ENCODE results near the gene CD72. TPM values are rescaled to one million over a fixed set of nuclear protein-coding genes. Genes with fewer than 3 reads are reported as not detected.

CD72 gene
- total RNA-seq, 1 experiment from 2014 or later = 0.15 TPM

DNA sequence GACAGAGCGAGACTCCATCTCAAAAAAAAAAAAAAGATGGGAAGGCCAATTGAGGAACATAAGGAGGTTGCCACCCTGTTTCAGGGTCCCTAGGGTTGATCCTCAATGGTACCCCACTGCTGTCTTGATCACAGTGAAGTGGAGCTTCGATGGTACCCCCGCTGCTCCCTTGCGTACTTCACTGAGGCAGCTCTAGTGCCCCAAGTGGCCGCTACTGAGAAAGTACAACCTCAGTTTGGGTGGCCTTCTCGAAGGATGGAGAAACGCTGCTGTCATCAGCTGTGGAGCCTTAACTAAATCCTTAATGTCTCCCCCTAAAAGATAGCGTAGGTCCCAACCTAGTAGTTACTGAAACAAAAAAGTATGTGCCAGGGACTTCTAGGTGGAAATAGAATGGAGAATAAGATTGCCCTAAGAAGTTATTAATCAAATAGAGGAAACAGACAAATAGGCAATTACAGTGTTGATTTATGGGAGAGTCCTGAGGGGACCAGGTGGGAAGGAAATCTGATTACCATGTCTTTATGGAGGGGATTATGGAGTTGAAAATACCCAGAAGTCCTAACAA is 6.9 kb downstream of the CD72 start:
- no peaks in the 10 kb centered on the region; the same call in 1 of the 2 replicates for H3K36me3 ChIP-seq (ENCODE audit: low read depth, low read length)
- H3K27me3 ChIP-seq (ENCODE audit: low read length) = no peaks in the 10 kb centered on the region
- H3K9me2 ChIP-seq (replicated peaks; ENCODE audit: low read length) = no peaks in the 10 kb centered on the region
- no peaks in the 10 kb centered on the region for H3K9me3 ChIP-seq (ENCODE audit: low read length)
- H3K4me2 ChIP-seq (ENCODE audit: low read length) = no peak overlapping the region
- CTCF ChIA-PET = no interaction called here
- H3K27ac ChIP-seq (ENCODE audit: low read length) = no peak overlapping the region
- H4K20me1 ChIP-seq (ENCODE audit: low read length) = no peaks in the 10 kb centered on the region
- no peak overlapping the region for H3K9ac ChIP-seq (ENCODE audit: low read length)
- no peak overlapping the region for H3K4me3 ChIP-seq (ENCODE audit: low read length)
- peaks cover 7% of the 10 kb centered on the region for H3K79me2 ChIP-seq (ENCODE audit: low read length)
- TF ChIP-seq EZH2phosphoT487 (IDR thresholded peaks at IDR 0.05; ENCODE audit: borderline replicate concordance, low read length) = no peak
- TF ChIP-seq, protein P1, sequence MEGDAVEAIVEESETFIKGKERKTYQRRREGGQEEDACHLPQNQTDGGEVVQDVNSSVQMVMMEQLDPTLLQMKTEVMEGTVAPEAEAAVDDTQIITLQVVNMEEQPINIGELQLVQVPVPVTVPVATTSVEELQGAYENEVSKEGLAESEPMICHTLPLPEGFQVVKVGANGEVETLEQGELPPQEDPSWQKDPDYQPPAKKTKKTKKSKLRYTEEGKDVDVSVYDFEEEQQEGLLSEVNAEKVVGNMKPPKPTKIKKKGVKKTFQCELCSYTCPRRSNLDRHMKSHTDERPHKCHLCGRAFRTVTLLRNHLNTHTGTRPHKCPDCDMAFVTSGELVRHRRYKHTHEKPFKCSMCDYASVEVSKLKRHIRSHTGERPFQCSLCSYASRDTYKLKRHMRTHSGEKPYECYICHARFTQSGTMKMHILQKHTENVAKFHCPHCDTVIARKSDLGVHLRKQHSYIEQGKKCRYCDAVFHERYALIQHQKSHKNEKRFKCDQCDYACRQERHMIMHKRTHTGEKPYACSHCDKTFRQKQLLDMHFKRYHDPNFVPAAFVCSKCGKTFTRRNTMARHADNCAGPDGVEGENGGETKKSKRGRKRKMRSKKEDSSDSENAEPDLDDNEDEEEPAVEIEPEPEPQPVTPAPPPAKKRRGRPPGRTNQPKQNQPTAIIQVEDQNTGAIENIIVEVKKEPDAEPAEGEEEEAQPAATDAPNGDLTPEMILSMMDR (conservative IDR thresholded peaks at IDR 0.05; ENCODE audit: low read depth, low read length) = peak; percentile 58
- no peak for TF ChIP-seq EZH2 (IDR thresholded peaks at IDR 0.05; ENCODE audit: low read length, unreplicated experiment)
- H3K4me1 ChIP-seq (ENCODE audit: insufficient read depth, low read length) = peaks cover 8% of the 10 kb centered on the region; the same call in 1 of the 2 replicates
- intact Hi-C loops (cut with micrococcal nuclease) = no loop called here
- no TSS peak for BruUV-seq (replicated peaks)
- POLR2A ChIA-PET (ENCODE audit: unreplicated experiment) = no interaction called here
- DNase-seq (peak; percentile 47), ATAC-seq (peak; percentile 58)
- no peaks in the 10 kb centered on the region for H3F3A ChIP-seq (ENCODE audit: low read length, unreplicated experiment)
- H2AFZ ChIP-seq (ENCODE audit: low read length) = no peak overlapping the region

DNA sequence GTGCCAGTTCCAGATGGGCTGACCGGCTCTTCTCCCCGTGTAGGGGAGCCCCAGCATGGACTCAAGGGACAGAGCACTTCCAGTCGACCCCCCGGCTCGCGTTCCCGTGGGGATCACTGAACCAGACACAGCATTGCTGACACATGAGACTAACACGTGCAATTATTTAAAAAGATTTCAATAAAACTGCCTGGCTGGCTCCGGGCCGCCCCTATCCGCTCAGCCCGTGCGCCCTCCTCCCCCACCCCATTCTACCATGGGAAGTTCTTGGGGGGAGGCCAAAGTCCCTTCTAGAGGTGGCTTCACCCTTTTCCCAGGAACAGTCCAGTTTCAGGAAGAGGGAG is 8.4 kb downstream of the CD72 start:
- H3K79me2 ChIP-seq (ENCODE audit: low read length) = peaks cover 14% of the 10 kb centered on the region
- H3F3A ChIP-seq (ENCODE audit: low read length, unreplicated experiment) = no peaks in the 10 kb centered on the region
- intact Hi-C loops (cut with micrococcal nuclease) = no loop called here
- no peaks in the 10 kb centered on the region for H4K20me1 ChIP-seq (ENCODE audit: low read length)
- H3K27ac ChIP-seq (ENCODE audit: low read length) = no peak overlapping the region
- no peak for TF ChIP-seq EZH2phosphoT487 (IDR thresholded peaks at IDR 0.05; ENCODE audit: borderline replicate concordance, low read length)
- no peak for TF ChIP-seq EZH2 (IDR thresholded peaks at IDR 0.05; ENCODE audit: low read length, unreplicated experiment)
- TF ChIP-seq, protein P1 (conservative IDR thresholded peaks at IDR 0.05; ENCODE audit: low read depth, low read length) = no peak
- H3K4me3 ChIP-seq (ENCODE audit: low read length) = no peak overlapping the region
- POLR2A ChIA-PET (ENCODE audit: unreplicated experiment) = no interaction called here
- ATAC-seq (no peak), DNase-seq (no peak)
- no peaks in the 10 kb centered on the region for H3K9me3 ChIP-seq (ENCODE audit: low read length)
- H3K4me1 ChIP-seq (ENCODE audit: insufficient read depth, low read length) = peaks cover 8% of the 10 kb centered on the region; the same call in 1 of the 2 replicates
- H3K4me2 ChIP-seq (ENCODE audit: low read length) = no peak overlapping the region
- H3K9me2 ChIP-seq (replicated peaks; ENCODE audit: low read length) = no peaks in the 10 kb centered on the region
- no peak overlapping the region for H2AFZ ChIP-seq (ENCODE audit: low read length)
- H3K27me3 ChIP-seq (ENCODE audit: low read length) = no peaks in the 10 kb centered on the region
- BruUV-seq (replicated peaks) = no TSS peak
- no peak overlapping the region for H3K9ac ChIP-seq (ENCODE audit: low read length)
- CTCF ChIA-PET = no interaction called here
- H3K36me3 ChIP-seq (ENCODE audit: low read depth, low read length) = no peaks in the 10 kb centered on the region; the same call in 1 of the 2 replicates

DNA sequence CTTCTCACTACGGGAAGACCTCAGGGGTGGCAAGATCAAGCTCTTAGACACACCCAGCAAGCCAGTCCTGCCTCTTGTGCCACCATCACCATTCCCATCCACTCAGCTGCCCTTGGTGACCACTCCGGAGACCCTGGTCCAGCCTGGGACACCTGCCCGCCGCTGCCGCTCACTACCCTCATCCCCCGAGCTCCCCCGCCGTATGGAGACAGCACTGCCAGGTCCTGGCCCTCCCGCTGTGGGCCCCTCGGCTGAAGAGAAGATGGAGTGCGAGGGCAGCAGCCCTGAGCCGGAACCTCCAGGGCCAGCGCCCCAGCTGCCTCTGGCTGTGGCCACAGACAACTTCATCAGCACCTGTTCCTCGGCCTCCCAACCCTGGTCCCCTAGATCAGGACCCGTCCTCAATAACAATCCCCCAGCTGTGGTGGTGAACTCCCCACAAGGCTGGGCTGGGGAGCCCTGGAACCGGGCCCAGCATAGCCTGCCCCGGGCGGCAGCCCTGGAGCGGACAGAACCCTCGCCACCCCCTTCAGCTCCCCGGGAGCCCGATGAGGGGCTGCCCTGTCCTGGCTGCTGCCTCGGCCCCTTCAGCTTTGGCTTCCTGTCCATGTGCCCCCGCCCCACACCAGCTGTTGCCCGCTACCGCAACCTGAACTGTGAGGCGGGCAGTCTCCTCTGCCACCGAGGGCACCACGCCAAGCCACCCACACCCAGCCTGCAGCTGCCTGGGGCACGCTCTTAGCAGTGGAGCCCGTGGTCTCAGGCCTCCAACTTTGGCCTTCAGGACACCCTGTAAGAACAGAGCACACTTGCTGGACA is 9.0 kb downstream of the CD72 start:
- intact Hi-C loops (cut with micrococcal nuclease) = no loop called here
- Histone ChIP-seq H3K9me3 (ENCODE audit: low read length) (no peaks in the 10 kb centered on the region), H3K4me2 (ENCODE audit: low read length) (no peak overlapping the region), H4K20me1 (ENCODE audit: low read length) (no peaks in the 10 kb centered on the region), H3K36me3 (ENCODE audit: low read depth, low read length) (no peaks in the 10 kb centered on the region; the same call in 1 of the 2 replicates), H3K79me2 (ENCODE audit: low read length) (peaks cover 14% of the 10 kb centered on the region), H3F3A (ENCODE audit: low read length, unreplicated experiment) (no peaks in the 10 kb centered on the region), H3K27ac (ENCODE audit: low read length) (no peak overlapping the region), H3K9me2 (replicated peaks; ENCODE audit: low read length) (no peaks in the 10 kb centered on the region), H3K4me1 (ENCODE audit: insufficient read depth, low read length) (peaks cover 8% of the 10 kb centered on the region; the same call in 1 of the 2 replicates), H2AFZ (ENCODE audit: low read length) (no peak overlapping the region), H3K4me3 (ENCODE audit: low read length) (no peak overlapping the region), H3K9ac (ENCODE audit: low read length) (no peak overlapping the region), H3K27me3 (ENCODE audit: low read length) (no peaks in the 10 kb centered on the region)
- ChIA-PET CTCF (no interaction called here), POLR2A (ENCODE audit: unreplicated experiment) (no interaction called here)
- no peak for DNase-seq
- no peak for TF ChIP-seq EZH2phosphoT487 (IDR thresholded peaks at IDR 0.05; ENCODE audit: borderline replicate concordance, low read length)
- no peak for TF ChIP-seq EZH2 (IDR thresholded peaks at IDR 0.05; ENCODE audit: low read length, unreplicated experiment)
- TF ChIP-seq, protein P1 (conservative IDR thresholded peaks at IDR 0.05; ENCODE audit: low read depth, low read length) = no peak
- no TSS peak for BruUV-seq (replicated peaks)
- ATAC-seq = no peak

All from PC-3 (cell line).